NOMO-1 (cell line): ENCODE measurements around the gene EXOSC3.
"Not testable (repeated sequence)": the region's sequence is repeated elsewhere in the genome, so short reads cannot be mapped to it uniquely, and the experiment has no call there.

Experiments
- DNase-seq, 2 experiments: peaks; one replicate each; lab custom pipeline; 2025; ENCODE audit not compliant: unreplicated experiment in 2 of 2; lab: John Stamatoyannopoulos, UW

The EXOSC3 gene

DNA sequence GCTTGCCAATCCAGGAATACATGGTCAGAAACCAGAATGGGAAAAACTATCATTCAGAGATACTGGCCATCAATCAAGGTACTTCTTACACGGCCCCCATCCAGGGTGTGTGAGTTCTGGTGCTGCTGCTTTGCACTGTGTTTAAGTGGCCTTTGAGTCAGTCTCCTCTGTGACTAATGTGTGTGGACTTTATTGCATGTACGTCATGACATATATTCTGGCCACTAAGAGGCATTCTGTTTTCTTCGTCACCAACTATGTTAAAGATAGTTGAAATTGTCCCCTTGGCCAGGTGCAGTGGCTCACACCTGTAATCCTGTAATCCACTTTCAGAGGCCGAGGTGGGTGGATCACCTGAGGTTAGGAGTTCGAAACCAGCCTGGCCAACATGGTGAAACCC, 8.5 kb downstream of the EXOSC3 start:
- no peak for DNase-seq

DNA sequence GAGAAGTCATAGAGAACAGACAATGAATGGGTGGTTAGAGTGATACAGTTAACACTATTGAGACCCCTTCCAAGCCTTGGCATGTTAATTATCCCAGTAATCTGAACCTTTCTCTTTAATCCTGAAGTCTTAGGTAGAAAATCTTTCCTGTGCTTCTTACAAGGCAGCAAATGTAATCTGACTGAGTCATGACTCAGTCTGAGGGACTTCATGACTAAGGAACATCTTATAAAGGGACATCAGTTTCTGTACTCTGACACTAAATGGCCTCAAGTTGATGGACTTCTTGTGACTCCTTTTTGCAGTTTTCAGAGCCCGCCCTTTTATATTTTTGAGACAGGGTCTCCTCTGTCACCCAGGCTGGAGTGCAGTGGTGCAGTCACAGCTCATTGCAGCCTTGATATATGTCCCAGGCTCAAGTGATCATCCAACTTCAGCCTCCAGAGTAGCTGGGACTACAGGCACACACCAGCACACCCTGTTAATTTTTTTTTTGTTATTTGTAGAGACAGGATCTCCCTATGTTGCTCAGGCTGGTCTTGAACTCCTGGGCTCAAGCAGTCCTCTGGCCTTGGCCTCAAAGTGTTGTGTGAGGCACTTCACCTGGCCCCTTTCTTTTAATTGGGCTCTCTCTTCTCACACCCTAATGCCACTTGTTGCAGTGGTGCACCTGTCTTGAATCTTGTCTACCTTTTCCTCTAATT, 9.5 kb downstream of the EXOSC3 start:
- DNase-seq, result no peak

DNA sequence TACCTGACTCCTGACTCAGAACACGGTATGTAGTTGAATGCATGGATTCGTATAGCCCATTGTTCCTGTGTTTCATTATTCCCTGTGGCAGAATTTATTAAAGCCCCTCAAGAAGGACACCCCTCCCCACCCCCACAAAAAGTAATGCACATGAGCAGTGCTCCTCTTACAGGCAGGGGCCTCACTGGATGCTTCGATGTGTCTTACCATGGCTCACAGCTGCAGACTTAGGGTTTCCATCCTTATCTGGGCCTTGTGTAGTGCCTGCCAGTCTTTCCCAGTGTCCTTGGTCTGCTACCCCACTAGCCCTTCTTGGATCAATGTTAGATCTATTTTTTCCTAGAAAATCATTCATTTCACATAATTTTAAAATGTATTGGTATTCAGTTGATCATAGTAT, 14.9 kb downstream of the EXOSC3 start:
- no peak for DNase-seq

DNA sequence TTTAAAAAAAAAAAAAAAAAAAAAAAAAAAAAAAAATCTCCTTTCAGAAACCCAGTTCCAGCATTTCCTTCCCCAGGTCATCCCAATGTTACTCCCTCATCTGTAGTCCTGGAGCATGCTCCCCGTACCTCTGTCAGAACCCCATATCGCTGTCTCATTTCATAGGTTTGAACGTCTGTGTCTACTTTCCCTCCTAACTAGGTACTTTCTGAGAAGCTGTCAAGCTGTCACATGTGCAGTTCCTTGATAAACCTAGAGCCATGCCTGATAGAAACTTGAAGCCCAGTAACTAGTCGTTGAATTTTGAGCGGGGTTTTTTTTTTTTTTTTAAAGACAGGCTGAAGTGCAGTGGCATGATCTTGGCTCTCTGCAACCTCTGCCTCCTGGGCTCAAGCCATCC, 15.6 kb downstream of the EXOSC3 start:
- no peak for DNase-seq

DNA sequence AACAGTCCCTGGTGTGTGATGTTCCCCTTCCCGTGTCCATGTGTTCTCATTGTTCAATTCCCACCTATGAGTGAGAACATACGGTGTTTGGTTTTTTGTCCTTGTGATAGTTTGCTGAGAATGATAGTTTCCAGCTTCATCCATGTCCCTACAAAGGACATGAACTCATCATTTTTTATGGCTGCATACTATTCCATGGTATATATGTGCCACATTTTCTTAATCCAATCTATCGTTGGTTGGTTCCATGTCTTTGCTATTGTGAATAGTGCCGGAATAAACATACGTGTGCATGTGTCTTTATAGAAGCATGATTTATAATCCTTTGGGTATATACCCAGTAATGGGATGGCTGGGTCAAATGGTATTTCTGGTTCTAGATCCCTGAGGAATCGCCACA, 19.6 kb downstream of the EXOSC3 start:
- not testable (repeated sequence) for DNase-seq

DNA sequence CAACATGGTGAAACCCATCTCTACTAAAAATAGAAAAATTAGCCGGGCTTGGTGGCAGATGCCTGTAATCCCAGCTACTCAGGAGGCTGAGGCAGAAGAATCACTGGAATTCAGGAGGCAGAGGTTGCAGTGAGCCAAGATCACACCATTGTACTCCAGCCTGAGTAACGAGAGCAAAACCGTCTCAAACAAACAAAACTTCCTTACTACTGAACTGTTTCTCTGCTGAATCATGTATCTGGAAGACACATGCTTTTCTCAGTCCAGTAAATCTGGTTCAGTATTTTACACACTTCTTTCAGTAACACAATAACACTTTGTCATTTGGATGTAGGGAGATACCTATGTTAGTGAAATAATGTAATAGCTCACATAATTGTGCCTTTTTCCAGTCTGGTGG, 23.4 kb downstream of the EXOSC3 start:
- no peak for DNase-seq

DNA sequence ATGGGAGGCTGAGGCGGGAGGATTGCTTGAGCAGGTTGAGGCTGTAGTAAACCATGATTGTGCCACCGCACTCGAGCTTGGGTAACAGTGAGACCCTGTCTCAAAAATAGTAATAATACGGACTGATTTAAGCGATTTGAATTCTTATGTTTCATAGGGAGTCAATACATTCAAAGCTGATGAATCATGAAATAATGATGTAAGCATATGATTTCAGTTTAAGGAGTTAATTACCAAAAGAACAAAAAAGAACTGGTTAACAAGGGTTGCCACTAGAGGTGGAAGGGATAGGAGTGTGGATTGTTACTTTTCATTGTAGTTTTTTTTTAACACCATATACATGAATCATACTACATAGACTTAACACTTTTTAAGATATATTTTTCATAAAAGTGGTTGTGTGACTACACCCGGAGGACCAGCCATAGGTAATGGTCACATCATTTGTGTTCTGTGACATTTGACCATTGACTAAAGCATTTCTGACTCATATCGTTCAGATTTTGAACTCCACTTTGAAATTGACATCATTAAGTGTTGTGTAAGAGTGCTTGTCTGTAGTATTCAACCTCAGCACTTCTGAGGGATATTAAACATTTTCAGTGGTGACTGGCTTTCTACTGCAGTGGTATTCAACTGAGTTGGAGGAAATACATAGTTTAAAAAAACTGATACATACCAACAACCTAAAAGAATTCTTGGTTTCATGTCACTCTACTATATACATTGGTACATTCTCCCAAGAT, 24.3 kb downstream of the EXOSC3 start:
- no peak for DNase-seq

DNA sequence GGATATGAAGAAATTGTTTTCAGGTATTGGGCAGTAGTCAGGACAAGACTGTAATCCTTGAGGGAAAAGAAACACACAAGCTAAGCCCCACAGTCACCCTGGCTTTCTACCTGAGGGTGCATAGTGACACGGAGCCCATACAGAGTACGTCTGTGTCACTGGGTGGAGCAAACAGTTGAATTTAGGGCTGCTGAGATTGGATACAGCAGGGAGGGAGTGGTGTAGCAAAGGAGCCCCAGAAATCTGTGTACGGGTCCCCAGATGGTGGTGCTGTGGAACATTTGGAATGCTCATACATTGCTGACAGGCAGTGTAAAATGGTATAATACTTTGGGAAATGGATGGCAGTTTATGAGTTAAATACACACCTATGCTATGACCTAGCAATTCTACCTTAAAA, 26.1 kb downstream of the EXOSC3 start:
- no peak for DNase-seq

DNA sequence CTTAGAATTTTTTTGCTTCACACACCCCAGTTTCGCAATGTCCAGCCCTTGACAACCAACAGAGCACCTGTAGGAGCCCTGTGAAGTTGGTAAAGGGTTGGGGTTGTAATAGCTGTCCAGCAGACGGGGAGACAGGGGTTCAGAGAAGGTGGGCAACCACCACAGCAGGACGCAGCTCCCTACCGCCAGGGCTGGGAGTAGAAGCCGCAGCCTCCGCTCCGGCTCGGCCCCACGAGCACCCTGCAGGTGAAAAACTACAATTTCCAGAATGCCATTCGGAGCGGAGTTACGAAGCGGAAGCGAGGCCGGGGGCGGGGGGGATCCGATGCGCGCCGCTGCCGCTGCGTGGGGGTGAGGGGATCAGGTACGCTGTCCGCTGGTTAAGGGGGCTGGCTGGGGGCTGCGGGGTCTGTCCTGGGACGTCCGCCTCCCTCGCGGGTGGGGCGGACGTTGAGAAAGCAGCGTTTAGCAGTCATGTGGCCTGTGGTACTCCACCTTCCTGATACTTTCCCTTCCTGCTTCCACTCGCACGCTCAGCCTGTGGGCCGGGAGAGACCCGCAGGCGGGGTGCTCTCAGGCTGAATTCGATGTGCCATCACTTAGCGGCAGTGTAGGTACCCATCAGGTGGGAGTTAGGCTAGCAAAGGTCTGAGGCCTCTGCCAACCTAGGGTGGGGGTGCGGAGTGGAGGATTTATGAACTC, 31.2 kb downstream of the EXOSC3 start, which contains the start of gene TRMT10B:
TRMT10B (plus strand) TSS at position 317 of the 702 bp plus-strand sequence. CDS start 8,127 bp downstream, outside the sequence.
- peak; percentile 32 to 57 for DNase-seq

DNA sequence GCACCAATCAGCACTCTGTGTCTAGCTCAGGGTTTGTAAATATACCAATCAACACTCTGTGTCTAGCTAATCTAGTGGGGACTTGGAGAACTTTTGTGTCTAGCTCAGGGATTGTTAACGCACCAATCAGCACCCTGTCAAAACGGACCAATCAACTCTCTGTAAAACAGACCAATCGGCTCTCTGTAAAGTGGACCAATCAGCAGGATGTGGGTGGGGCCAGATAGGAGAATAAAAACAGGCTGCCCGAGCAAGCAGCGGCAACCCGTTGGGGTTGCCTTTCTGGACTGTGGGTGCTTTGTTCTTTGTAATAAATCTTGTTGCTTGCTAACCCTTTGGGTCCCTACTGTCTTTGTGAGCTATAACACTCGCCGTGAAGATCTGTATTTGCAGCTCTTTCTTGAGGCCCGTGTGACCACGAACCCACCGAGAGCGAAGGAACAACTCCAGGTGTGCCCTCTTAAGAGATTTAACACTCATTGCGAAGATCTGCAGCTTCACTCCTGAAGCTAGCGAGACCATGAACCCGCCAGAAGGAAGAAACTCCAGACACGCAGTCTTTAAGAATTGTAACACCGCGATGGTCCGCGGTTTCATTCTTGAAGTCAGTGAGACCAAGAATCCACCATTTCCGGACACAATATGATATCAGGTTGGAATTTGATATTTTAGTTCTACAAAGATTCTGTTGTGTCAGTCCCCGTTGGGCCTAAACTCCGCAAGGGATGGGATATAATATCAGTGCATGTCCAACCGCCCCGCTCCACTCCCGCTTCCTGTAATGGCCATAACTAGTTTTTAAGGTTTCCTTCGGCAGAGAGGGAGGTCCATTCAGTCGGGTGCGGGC, 32.0 kb downstream of the EXOSC3 start:
- DNase-seq, result no peak

DNA sequence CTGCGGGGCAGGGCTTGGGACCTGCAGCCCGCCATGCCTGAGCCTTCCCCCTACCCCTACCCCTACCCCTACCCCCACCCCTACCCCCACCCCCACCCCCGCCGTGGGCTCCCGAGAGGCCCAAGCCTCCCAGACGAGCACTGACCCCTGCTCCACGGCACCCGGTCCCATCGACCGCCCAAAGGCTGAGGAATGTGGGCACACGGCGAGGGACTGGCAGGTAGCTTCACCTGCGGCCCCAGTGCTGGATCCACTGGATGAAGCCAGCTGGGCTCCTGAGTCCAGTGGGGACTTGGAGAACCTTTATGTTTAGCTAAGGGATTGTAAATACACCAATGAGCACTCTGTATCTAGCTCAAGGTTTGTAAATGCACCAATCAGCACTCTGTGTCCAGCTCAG, 32.8 kb downstream of the EXOSC3 start:
- not testable (repeated sequence) for DNase-seq

DNA sequence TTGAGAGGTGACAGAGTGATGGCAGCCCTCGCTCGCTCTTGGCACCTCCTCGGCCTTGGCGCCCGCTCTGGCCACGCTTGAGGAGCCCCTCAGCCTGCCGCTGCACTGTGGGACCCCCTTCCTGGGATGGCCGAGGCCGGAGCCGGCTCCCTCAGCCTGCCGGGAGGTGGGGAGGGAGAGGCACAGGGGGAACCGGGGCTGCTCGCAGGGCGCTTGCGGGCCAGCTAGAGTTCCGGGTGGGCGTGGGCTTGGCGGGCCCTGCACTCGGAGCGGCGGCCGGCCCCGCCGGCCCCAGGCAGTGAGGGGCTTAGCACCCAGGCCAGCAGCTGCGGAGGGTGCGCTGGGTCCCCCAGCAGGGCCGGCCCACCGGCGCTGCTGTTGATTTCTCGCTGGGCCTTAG, 33.2 kb downstream of the EXOSC3 start:
- not testable (repeated sequence) for DNase-seq

DNA sequence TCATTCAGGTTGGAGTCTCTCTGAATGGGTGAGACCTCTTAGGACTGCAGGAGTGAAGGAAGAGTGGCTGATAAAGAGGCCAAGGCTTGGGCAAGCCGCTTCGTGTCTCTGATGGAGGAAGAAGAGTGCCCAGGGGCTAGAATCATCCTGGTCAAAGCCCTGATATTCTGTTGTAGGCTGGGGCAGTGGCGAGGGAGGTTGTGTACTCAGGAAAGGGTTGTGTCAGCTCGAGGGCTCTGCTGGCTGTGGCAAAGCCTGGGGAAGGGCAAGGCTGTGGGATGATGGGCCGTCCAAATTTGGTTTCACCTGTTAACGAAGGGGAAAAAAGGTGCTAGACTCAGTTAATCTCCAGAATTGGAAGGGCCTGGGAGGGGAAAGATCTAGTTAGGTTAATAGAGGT, 33.7 kb downstream of the EXOSC3 start:
- DNase-seq, result no peak

DNA sequence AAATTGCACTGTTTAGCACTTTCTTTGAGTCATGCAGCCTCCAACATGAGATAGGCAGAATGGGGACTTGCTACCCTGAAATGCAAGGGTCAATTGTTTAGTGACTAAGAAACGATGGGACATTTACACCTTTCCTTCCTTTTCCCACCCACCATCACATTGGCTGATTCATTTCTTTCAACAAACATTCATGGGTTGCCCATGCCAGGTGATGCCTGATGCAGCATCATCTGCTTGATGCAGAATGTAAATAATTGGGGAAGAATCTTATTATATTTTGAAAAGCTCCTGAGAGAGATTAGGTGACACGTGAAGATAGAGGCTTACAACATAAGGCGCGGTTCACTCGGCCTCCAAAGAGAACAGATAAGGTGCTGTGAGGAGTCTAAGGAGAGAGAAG, 35.7 kb downstream of the EXOSC3 start:
- DNase-seq, result no peak

DNA sequence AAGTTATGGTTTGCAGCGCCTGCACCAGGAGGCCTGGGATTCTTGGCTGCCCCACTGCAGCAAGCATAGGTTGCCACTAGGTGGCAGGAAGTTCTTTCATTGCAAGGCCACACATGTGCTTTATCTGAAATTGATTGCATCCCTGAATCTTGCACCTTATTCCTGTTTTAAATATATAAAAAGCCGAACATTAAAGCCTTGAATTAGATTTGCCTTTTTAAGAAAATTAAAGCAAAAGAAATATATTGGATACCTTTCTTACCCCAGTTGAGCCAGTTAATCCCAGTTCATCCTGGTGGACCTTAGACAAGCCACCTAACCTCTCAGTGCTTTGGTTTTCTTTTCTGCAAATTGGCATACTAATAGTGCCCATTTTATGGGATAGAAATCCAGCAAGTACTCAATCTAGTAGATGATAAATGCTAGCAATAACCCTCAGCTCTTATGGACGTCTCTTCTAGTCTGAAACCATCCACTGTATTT, 37.6 kb downstream of the EXOSC3 start:
- DNase-seq, result peak in 1 of 2 experiments; percentile 2

DNA sequence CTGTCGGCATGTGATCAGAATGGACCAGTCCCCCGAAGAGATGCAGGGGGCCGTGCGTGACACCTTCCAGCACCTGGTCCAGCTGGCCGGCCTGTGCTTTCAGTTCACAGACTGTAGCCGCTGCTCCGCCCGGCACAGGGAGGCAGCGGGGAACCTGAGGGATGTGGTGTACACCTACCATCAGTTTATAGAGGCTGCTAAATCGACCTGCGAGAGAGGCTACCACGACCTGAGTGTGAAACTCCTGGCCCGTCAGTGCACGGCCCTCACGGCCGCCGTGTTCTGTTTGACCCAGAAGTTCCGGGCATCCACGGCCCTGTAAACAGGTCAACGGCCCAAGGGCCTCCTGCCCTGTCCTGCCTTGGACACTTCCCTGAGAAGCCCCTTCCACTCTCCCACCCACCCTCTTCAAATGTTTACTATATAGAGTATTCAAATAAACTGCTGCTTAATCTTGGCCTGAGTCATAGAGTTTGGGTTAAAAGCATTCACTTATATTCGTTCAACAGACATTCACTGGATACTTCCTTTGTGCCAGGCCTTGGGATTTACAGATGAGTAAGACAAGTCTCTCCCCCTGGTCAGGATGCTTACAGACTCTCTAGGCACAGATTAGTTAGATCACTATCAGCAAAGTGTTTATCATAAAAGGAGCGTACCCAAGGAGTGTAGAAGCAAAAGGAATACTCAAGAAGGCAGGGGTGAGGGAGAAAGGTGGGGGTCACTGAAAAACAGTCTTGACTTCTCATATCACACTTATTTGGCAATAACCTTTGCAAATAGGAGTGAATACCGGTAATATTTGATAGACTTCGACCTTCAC, 38.2 kb downstream of the EXOSC3 start:
- no peak for DNase-seq

DNA sequence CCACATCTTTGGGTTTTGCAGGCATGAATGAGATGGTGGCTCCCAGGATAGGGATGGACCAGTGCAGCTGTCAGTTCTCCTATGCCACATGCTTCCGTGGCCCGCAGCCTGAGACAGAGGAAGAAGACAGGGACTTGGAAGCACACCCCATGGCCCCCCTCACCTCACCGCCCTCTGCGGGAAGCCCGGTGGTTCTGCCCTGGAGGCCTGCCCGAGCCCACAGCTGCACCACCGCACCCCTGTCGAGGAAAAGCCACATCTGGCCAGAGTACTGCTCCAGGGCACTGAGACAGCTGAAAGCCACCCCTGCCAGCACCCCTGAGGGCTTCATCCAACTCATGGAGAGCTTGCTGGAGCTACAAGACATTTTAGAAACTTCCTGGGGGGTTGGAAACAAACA, 38.9 kb downstream of the EXOSC3 start:
- no peak for DNase-seq

DNA sequence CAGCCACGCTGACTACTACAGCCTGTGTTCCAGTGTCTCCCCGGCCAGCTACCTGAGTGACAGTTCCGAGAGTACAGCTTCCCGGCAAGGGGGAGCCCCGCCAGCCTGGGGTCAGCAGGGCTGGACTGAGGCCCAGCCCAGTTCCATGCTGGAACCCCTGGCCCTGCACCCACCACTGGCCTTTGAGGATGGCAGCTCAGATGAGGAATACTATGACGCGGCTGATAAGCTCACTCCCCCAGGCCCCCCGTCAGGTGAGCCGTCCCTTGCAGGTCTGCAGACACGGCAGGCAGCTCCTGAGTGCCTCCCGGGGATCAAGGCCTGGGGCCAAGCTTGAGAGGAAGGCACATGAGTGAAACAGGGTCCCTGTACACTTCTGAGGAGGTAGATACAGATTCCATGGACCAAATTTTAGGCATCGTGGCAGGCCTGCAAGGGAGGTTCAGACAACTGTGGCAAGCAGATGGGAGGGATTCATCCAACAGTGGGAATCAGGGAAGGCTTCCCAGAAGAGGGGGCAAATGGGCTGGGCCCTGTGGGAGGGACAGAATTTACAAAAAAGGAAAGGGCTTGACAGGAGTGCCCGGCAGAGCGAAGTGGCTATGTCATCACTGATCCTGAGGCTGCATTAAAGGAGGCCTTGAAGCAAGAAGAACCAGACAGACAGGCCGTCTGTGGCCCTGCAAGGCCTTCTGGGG, 44.1 kb downstream of the EXOSC3 start:
- no peak for DNase-seq

DNA sequence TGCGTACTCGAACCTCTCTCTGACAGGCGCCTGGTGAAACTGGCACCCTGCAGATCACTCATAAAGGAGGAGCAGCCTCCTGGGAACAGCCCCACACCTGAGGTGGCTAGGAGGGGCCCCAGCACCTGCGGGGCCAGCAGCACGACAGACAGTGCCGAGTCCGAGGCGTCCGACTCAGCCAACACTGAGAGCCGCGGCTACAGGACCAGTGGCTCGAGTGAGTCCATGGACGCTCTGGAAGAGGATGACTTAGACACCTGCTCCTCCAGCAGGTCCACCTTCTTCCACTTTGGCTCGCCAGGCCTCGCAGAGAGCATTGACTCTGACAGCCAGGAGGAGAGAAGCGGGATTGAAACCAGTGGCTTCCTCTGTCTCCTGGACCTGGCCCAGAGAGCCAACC, 44.7 kb downstream of the EXOSC3 start:
- DNase-seq, result no peak
